GM19025 (cell line): ENCODE measurements around the gene PPIA.
"Not testable (repeated sequence)": the region's sequence is repeated elsewhere in the genome, so short reads cannot be mapped to it uniquely, and the experiment has no call there.

ENCODE experiments used
- ATAC-seq: cut with Tn5 transposase; IDR thresholded peaks from one replicate; pipeline ENCODE4 v1.9.1; 2021; ENCODE audit warnings: mild to moderate bottlenecking, low read depth, moderate library complexity; ENCODE audit not compliant: unreplicated experiment

PPIA gene

GRCh38 chr7:44762726-44763522, 33.6 kb upstream of the PPIA start:
- ATAC-seq = no peak

GRCh38 chr7:44764081-44764480, 32.4 kb upstream of the PPIA start:
- no peak for ATAC-seq

GRCh38 chr7:44764665-44765578, 31.6 kb upstream of the PPIA start:
- ATAC-seq = no peak

- ATAC-seq = no peak
Measured at GRCh38 chr7:44765579-44766415, 30.7 kb upstream of the PPIA start.

GRCh38 chr7:44766416-44766801, 30.1 kb upstream of the PPIA start:
- ATAC-seq = no peak

- ATAC-seq = no peak
Measured at GRCh38 chr7:44767134-44767911, 29.2 kb upstream of the PPIA start.

- ATAC-seq = peak; percentile 38
Measured at GRCh38 chr7:44767912-44768627, 28.4 kb upstream of the PPIA start.

- no peak for ATAC-seq
Measured at GRCh38 chr7:44768628-44769371, 27.7 kb upstream of the PPIA start.

GRCh38 chr7:44769376-44769775, 27.1 kb upstream of the PPIA start:
- no peak for ATAC-seq

- ATAC-seq = peak; percentile 60
Measured at GRCh38 chr7:44769776-44770294, 26.6 kb upstream of the PPIA start.

GRCh38 chr7:44771358-44771757, 25.1 kb upstream of the PPIA start:
- ATAC-seq = no peak

GRCh38 chr7:44772440-44772839, 24.0 kb upstream of the PPIA start:
- ATAC-seq = no peak

GRCh38 chr7:44772867-44773266, 23.6 kb upstream of the PPIA start:
- no peak for ATAC-seq

GRCh38 chr7:44774486-44774885, 22.0 kb upstream of the PPIA start:
- not testable (repeated sequence) for ATAC-seq

GRCh38 chr7:44775383-44776107, 20.9 kb upstream of the PPIA start:
- ATAC-seq = no peak

GRCh38 chr7:44776211-44776610, 20.3 kb upstream of the PPIA start:
- no peak for ATAC-seq

GRCh38 chr7:44782460-44782859, 14.0 kb upstream of the PPIA start:
- ATAC-seq = no peak

- ATAC-seq = no peak
Measured at GRCh38 chr7:44783407-44783806, 13.1 kb upstream of the PPIA start.
